ENCODE results near the gene MAP2K7.
"Not testable (repeated sequence)": the region's sequence is repeated elsewhere in the genome, so short reads cannot be mapped to it uniquely, and the experiment has no call there.

Gene MAP2K7

DNA sequence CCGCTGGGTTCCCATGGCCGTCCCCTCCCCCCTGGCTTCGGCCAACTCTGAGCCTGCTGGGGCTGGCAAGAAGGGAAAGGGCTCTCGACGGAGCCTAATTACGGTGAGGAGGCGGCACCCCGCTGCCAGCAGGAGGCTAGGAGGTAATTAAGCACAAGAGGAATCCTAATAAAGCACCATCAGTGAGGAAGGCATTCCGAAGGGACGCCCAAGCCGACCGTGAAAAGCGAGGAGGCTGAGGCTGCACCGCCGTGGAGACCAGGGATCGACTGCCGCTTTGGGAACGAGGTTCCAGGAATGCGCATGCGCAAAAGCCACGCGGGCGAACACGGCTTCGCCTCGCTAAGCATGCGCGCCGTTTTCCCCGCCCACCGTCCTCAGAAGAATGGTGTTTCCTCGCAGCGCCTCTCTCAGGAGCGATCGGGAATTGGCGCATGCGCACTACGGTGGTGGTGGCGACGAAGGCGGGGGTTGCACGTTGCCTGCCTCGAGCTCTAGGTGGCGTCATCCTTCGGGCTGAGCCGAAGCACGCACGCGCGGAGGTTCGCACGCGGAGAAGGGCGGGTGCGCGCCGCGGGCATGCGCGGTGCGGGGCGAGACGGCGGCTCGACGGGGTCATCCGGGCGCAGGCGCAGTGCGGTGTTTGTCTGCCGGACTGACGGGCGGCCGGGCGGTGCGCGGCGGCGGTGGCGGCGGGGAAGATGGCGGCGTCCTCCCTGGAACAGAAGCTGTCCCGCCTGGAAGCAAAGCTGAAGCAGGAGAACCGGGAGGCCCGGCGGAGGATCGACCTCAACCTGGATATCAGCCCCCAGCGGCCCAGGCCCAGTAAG is at the start of gene MAP2K7:
Gene MAP2K7, plus strand, starts transcription at position 634 of the 830 bp plus-strand sequence. Its CDS starts 68 bp downstream, at position 702.
- DNase-seq (ENCODE audit: extremely low read depth in 1 of 2, low read depth in 1 of 2) = peak; percentile 100

DNA sequence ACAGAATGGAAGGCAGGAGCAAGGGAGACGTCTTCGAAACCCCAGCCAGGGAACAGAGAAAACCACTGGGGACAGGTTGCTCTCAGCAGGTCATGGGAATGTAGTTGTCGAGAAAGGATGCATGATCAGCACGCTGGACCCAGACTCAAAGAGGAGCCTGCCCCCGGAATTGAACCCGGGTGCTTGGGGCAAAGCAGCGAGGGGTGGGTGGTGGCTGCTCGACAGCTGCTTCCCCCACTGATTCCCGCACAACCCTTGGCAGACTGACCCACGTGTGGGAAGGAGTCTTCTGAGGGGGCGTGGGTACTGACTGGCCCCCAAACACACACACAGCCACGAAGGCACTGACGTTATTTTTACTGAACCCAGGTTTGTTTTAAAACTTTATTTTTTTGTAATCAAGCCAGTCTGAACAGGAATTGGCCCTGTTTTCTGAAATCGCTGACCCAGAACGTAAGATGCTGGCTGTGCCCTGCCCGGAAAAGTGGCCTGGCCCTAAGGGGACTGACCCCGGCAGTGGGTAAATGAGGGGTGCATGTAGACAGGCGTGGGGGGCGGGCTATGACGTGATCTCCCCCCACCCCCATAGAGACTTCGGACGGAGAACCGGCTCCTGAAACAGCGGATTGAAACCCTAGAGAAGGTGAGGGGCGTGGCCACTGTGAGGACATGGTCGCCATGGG is 48.1 kb upstream of the MAP2K7 start:
- DNase-seq (ENCODE audit: extremely low read depth in 1 of 2, low read depth in 1 of 2) = no peak

DNA sequence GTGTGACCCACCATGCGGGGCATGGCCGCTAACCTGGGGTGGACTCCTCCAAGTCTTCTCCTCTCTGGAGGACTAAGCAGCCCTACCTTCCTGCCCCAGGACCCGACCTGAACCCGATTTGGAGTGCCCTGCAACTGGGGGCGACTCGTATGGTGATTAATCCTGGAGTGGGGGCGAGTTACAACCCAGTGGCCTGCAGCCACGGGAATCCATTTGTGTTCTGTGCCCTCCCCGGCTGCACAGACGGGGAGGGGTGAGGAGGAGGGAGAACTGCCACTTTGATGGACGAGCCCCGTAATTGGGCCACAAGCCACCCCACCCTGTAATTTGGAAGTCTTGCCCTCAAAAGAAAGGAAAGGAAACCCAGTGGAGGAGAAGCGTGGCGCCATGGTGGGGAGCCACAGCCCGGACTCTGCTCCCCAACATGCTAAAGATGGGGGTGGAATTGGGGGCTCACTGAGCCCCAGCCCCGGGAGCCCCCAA is 47.5 kb upstream of the MAP2K7 start:
- no peak for DNase-seq (ENCODE audit: extremely low read depth in 1 of 2, low read depth in 1 of 2)

DNA sequence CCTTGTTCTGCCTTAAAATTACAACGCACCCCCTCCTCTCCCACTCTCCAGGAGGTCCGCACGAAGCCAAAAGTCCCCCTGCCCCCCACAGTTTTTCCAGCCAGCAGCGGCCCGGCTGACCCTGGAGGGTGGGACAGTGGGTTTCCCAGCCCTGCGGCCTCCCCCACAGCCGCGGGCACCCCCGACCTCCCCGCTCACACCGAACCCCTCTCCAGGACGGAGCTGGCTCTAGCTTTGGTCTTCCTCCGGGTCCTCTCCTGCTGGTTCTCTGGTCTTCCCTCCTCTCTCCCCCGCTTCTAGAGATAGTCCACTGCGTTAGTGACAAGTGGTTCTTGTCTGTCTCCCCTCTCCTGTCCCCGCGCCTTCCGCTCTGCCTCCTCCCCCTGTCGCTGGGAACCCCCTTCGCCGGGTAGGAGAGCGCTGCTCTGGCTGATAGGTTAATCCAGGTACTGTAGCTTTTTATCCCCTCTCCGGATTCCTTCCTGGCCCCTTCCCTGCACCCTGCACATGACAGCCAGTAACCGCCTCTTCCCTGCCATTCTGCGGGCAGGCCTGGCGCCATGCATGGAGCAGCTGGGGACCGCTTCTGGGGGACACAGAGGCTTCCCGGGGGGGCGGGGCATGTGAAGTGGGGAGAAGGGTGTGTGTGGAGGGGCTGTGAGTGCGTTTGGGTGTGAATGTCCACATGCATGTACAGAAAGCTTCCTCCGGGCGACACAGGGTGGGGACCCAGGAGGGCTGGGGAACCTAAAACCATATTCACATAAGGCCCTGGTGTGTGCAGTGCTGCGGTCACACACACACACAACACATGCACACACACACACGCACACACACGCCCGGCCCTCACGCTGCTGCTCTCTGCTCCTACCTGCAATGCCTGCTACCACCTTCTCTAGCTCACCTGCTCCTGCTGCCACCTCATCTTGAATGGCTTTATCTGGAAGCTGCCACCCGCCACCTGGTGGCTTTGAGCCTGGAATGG is 46.7 kb upstream of the MAP2K7 start:
- DNase-seq (ENCODE audit: extremely low read depth in 1 of 2, low read depth in 1 of 2) = no peak

DNA sequence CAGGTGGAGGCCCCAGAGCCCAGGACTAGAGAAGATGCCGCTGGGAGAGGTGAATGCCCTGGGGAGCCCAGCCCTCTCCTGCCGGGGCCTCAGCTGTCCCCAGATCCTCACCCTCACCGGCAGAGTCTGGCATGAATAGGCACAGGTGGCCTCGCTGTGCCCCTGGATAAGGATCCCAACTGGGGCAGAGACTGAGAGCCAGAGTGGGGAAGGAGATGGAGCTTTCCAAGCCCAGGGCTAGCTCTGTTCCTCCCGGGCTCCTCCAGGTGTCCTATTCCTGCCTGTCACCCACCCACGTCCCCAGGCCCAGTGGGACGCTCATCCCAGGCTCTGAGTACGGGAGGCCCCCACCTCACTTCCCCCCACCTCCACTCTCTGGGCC is 46.0 kb upstream of the MAP2K7 start:
- no peak for DNase-seq (ENCODE audit: extremely low read depth in 1 of 2, low read depth in 1 of 2)

DNA sequence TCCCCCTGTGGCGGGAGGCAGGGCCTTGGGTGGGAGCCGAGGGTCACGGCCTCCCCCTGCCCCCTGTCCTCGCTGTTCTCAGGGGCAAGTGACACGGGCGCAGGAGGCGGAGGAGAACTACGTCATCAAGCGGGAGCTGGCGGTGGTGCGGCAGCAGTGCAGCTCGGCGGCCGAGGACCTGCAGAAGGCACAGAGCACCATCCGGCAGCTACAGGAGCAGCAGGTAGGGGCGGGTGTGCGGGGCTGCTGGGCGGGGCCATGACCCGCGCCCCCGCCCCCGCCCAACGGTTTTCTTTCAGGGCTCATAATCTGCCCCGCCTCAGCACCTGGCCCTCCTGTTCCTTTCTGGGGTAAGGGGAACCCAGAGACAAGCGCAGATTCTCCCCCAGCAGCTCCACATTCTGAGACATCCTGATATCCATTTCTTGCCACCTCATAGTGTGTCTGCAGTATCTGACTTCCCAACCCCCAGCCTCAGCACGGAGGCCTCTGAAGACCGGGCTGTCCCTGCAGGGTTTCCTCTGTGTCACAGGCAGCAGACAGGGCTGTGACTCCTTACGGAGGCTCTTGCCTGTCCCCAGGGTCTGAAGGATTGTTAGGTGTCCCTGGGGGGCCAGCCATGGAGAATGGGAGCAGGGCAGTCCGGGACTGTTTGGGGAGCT is 45.4 kb upstream of the MAP2K7 start:
- DNase-seq (ENCODE audit: extremely low read depth in 1 of 2, low read depth in 1 of 2) = no peak

DNA sequence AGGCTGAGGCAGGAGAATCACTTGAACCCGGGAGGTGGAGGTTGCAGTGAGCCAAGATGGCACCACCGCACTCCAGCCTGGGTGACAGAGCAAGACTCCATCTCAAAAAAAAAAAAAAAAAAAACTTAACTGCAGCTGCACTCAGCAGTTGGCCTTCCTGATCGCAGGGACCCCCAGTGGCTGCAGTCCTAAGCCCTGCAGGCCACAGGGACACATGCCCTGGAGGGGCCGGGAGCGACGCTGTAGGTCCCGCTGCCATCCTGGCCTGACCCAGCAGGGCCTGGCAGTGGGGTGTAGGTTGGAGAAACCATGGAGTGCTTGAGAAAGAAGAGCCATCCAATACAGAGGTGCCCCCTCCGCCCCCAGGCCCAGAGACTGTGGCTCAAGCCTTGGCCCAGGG is 44.6 kb upstream of the MAP2K7 start:
- DNase-seq (ENCODE audit: extremely low read depth in 1 of 2, low read depth in 1 of 2) = not testable (repeated sequence)

DNA sequence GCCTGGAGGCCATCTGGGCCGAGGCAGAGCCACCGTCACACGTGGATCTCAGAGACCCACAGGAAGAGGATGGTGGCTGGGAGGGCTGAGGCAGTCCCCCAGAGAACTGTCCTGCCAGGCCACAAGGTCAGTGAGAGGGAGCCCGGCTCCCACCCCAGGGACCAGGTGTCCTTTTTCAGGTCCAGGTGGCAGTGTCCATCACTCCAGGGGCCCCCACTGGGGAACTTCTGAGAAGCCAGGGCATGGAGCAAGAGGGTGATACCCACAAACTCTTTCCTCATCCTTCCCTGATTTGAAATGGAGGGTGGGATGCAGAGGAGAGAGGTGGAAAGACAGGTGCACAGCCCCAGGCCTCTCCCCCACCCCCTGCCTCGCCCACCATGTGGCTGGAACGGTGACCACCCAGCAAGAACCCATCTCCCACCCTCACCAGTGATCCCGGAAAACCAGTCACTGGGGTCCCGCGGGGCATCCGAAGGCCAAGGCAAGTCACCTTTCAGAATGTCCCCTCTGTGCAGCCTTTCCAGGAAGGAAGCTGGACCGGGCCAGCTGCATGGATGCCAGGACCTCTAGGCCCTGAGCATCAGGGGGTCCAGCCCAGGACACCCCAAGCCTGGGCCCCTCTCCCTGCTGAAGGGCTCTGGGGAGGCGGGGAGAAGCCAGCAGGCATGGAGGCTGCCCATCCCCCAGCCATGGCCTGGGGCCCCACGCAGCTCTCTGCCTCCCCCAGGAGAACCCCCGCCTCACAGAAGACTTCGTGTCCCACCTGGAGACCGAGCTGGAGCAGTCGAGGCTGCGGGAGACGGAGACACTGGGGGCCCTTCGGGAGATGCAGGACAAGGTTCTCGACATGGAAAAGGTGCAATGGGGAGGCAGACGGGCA is 43.6 kb upstream of the MAP2K7 start:
- DNase-seq (ENCODE audit: extremely low read depth in 1 of 2, low read depth in 1 of 2) = no peak

DNA sequence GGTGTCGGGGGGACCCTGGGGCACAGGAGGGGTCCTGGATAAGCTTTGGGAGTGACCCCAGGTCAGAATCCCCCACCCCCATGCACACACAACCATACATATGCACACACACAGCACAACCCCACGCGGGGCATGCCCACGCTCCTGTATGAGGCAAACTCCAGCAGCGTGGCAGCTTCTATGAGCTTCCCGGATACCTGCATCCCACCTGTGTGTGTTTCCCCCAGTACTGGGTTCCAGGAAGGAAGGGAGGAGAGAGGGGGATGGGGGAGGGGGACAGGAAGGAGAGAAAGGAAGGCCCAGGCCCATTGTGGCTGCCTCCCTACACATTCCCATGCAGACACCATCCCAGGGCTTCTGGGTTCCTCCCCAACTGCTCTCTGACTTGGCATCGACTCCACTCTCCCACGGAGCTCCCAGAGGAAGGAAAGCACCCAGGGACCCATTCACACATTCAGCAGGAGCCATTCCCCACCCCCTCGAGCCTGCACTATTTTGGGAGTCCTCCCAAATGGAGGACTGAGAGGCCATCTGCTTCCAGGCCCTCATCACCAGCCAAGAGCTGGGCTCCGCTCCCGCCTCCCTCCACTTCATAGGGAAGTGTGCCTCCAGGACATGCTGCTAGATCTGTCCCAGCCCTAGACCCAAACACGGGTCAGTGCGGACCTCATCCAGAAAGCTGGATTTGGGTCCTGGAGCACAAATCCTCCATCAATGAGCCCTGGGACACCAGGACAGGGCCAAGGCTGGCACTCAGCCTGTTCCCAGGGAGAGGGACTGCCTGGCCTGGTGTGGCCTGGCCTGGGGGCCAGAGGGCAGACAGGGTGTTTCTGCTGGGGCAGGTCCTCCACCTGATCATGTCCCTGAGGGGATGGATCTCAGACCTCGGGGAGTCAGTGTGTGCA is 42.7 kb upstream of the MAP2K7 start:
- no peak for DNase-seq (ENCODE audit: extremely low read depth in 1 of 2, low read depth in 1 of 2)

DNA sequence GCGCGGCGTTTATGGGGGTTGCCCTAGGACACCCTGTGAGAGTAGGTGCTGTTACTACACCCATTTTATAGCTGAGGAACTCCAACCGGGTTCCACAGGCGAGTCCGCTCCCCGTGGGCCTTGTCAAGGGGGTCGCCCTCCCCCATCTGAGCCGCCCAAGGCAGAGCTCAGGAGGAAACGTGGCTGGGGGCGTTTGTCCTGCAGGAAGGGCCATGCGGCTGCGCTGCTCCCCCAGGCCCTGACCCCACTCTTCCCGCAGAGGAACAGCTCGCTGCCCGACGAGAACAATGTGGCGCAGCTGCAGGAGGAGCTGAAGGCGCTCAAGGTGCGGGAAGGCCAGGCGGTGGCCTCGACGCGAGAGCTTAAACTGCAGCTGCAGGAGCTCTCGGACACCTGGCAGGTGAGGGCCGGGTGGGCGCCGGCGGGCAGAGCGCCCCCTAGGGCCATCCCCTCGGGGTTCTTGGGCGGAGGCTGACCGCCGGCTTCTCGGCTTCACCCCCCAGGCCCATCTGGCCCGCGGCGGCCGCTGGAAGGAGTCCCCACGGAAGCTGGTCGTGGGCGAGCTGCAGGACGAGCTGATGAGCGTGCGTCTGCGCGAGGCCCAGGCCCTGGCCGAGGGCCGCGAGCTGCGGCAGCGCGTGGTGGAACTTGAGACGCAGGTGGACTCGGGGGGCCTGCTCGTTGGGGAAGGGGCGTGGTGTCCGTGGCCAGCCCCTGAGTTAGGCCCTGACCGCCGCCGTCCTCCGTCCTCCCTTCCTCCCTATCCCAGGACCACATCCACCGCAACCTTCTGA is 41.9 kb upstream of the MAP2K7 start:
- no peak for DNase-seq (ENCODE audit: extremely low read depth in 1 of 2, low read depth in 1 of 2)

DNA sequence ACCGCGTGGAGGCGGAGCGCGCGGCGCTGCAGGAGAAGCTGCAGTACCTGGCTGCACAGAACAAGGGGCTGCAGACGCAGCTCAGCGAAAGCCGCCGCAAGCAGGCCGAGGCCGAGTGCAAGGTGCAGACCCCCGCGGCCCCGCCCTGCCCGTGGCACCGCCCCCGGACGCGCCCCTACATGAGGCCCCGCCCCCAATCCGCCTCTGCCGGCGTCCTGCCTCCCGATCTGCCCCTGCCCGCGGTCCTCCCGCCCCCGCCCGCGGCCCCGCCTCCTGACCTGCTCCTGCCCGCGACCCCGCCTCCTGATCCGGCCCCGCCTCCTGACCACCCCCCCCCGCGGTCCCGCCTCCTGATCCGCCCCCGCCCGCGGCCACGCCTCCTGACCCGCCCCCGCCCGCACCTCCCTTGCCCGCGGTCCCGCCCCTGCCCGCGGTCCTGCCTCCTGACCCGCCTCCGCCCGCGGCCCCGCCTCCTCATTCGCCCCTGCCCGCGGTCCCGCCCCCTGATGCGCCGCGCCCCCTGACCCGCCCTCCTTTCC is 41.2 kb upstream of the MAP2K7 start:
- peak; percentile 60 to 67 for DNase-seq (ENCODE audit: extremely low read depth in 1 of 2, low read depth in 1 of 2)

DNA sequence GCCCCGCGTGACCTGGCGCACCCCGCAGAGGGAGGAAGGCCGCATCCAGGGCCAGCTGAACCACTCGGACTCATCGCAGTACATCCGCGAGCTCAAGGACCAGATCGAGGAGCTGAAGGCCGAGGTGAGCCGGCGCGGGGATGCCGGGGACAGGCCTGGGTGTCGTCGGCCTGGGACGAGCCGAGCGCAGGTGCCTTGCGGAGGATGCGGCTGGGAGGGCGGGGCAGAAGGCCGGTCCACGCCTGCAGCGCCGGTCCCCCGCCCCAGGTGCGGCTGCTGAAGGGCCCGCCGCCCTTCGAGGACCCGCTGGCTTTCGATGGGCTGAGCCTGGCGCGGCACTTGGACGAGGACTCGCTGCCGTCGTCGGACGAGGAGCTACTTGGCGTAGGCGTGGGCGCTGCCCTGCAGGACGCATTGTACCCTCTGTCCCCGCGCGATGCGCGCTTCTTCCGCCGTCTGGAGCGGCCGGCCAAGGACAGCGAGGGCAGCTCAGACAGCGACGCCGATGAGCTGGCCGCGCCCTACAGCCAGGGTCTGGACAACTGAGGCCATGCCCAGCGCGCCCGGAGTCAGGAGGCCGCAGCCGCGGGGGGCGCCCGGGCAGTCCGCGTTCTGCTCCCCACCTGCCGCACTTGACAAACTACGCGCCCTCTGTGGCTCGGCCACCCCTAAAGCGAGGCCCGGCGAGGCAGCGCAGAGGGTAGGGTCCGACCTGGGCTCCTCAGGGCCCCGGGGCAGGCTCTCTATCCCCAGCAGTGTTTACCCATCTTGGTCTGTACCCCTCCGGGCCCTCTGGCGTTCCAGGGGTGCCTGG is 40.3 kb upstream of the MAP2K7 start:
- no peak for DNase-seq (ENCODE audit: extremely low read depth in 1 of 2, low read depth in 1 of 2)

DNA sequence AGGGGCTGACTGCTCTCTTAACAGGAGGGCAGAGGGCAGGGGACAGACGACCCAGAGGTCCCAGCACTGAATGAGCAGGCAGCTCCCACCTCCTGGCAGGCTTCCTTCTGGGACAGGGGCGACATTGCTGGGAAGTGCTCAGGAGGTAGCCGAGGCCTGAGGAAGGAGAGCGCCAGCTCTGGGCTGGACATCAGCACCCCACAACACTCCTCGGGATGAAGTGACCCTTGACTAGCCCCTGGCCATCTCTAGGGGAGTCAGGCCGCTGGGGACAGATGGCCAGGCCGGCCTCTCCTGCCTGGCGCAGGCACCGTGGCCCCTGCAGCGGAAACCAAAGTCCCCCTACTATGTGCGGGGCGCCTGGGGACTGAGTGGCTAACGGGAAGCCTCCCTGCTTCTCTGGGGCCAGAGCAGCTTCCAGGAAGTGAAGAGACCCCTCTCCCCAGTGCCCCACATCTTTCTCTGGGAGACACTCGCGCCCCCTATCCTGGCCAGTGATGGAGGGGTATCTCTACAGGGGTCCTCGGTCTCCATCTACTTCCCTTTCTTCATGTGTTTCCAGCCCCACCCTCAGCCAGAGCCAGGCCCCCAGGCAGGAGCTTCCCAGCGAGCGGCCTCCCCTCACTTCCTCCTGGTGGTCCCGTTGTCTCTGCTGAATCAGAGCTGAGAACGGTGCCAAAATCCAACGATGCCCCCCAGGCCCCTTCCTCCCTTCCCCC is 39.5 kb upstream of the MAP2K7 start:
- no peak for DNase-seq (ENCODE audit: extremely low read depth in 1 of 2, low read depth in 1 of 2)

DNA sequence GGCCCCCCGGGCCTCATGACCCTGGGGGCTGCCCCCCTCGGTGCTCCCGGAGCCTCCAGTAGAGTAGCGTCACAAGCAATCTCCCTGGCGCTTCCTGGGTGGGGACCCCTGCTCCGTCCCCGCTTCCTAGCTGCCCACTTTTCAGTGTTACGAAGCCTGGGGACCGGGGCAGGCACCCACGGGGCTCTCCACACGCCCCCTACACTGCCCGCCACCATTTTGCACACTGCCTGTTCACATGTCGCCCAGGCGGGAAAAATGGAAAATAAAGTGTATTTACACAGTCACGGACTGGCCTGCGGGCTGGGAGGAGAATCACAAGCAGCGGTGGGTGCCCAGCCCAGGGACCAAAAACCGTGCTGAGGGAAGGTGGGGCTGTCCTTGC is 39.0 kb upstream of the MAP2K7 start:
- DNase-seq (ENCODE audit: extremely low read depth in 1 of 2, low read depth in 1 of 2) = no peak

DNA sequence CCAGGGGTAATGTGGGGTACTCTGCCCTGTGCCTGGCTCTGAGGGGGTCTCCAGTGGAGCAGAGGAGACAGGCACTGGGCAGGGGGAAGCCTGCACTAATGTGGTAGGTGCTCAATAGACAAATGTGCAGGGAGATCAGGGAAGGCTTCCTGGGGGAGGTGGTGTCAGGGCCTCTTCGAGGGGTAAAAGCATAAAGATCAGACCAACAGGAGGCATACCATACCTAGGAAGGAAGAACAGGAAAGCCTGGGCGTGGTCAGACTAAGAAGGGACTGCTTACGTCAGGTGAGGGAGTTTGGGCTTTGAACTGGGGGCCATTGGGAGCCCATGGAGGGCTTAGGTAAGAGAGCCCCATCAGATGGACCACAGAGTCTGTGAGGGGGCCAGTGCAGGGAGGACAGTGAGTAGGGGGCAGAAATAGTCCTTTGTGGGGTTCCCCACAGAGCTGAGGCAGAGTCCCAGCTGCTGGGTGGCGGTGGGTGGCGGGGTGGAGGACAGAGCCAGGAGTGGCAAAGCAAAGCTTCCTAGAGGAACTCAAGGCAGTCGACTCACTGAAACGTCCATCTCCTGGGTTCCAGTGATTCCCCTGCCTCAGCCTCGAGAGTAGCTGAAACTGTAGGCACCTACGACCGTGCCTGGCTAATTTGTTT is 38.3 kb upstream of the MAP2K7 start:
- no peak for DNase-seq (ENCODE audit: extremely low read depth in 1 of 2, low read depth in 1 of 2)
